Endothelial cell of umbilical vein (primary cell): ENCODE data around the gene GUCA2B. TPM values are rescaled to one million over a fixed set of nuclear protein-coding genes. Genes with fewer than 3 reads are reported as not detected.

Source experiments
- BruUV-seq: library from RNA; stranded (reverse); fragments of 400-500 nt; replicated peaks from 2 replicates; lab custom pipeline; 2021; lab: Mats Ljungman, UMichigan
- CTCF ChIA-PET: fragments of 300-600, 350-600 bp; sonication (Branson Sonifier 250); formaldehyde crosslinking; loops from one replicate; lab custom pipeline; 2021; ENCODE audit warnings: antibody characterized with exemption, inconsistent platforms; lab: Charles Lee
- POLR2A ChIA-PET: fragments of 300-600, 350-600 bp; sonication (Branson Sonifier 250); formaldehyde crosslinking; loops from one replicate; lab custom pipeline; 2021; ENCODE audit warnings: antibody characterized with exemption, inconsistent platforms; lab: Charles Lee
- DNase-seq: peaks from one replicate; pipeline ENCODE4 v3.0.0-alpha.2; 2011; ENCODE audit warnings: low read depth, low spot score
- FAIRE-seq: peaks from 2 replicates; lab custom pipeline; 2011; peaks lifted over from hg19 to GRCh38; lab: Jason Lieb, UNC
- H2AFZ ChIP-seq: 2 replicates; pipeline ENCODE4 v1.6.0; 2012; ENCODE audit warnings: low read depth, low read length, control low read depth, inconsistent platforms
- H3K27ac ChIP-seq: 2 replicates; pipeline ENCODE4 v1.5.1; 2011; ENCODE audit warnings: low read depth, mild to moderate bottlenecking, control low read depth, low read length, moderate library complexity; ENCODE audit not compliant: insufficient read depth
- H3K27me3 ChIP-seq, 2 experiments: 2 replicates each; pipeline versions ENCODE4 v1.6.0 to v1.6.1; 2011; ENCODE audit warnings: low read length in 2 of 2, mixed read lengths in 1 of 2; ENCODE audit not compliant: control insufficient read depth in 2 of 2, insufficient read depth in 2 of 2
- H3K36me3 ChIP-seq, 2 experiments: 2 replicates in 1 of 2; 3 replicates in 1 of 2; pipeline ENCODE4 v1.5.1; 2011; ENCODE audit warnings: low read length in 2 of 2, mild to moderate bottlenecking in 1 of 2, moderate library complexity in 1 of 2; ENCODE audit not compliant: control insufficient read depth in 2 of 2, insufficient read depth in 2 of 2; ENCODE audit errors: extremely low read depth in 1 of 2
- H3K4me1 ChIP-seq: 3 replicates; pipeline ENCODE4 v1.5.1; 2011; ENCODE audit warnings: mild to moderate bottlenecking, low read length; ENCODE audit not compliant: control insufficient read depth, insufficient read depth; ENCODE audit errors: extremely low read depth
- H3K4me2 ChIP-seq: 2 replicates; pipeline ENCODE4 v1.6.1; 2011; ENCODE audit warnings: low read length, control low read depth, mixed read lengths; ENCODE audit not compliant: insufficient read depth
- H3K4me3 ChIP-seq, 3 experiments: fragments of 200-600 bp in 1 of 3; sonication (generic), shearing (Covaris generic) in 1 of 3; replicated peaks in 1 of 3; 2 replicates each; pipeline ENCODE4 v1.5.1; 2011 to 2016; ENCODE audit warnings: control low read depth in 3 of 3, low read length in 3 of 3, mild to moderate bottlenecking in 2 of 3, inconsistent platforms in 1 of 3, low read depth in 1 of 3, moderate library complexity in 1 of 3; ENCODE audit not compliant: insufficient read depth in 1 of 3
- H3K79me2 ChIP-seq: 2 replicates; pipeline ENCODE4 v1.6.0; 2012; ENCODE audit warnings: low read length, inconsistent platforms; ENCODE audit not compliant: control insufficient read depth, insufficient read depth
- H3K9ac ChIP-seq: replicated peaks from 2 replicates; pipeline ENCODE3; 2011; ENCODE audit warnings: low read length, control low read depth; ENCODE audit not compliant: insufficient read depth; ENCODE audit errors: extremely low read depth
- H3K9me1 ChIP-seq: replicated peaks from 3 replicates; pipeline ENCODE4 v1.6.0; 2011; ENCODE audit warnings: mild to moderate bottlenecking, low read length; ENCODE audit not compliant: control insufficient read depth, insufficient read depth; ENCODE audit errors: extremely low read depth
- H3K9me3 ChIP-seq: replicated peaks from 2 replicates; pipeline ENCODE4 v1.5.1; 2012; ENCODE audit warnings: low read length, inconsistent platforms; ENCODE audit not compliant: control insufficient read depth, insufficient read depth
- H4K20me1 ChIP-seq: replicated peaks from 2 replicates; pipeline ENCODE3; 2011; ENCODE audit warnings: mild to moderate bottlenecking, low read length; ENCODE audit not compliant: control insufficient read depth, insufficient read depth; ENCODE audit errors: extremely low read depth
- EZH2 ChIP-seq: IDR thresholded peaks from 2 replicates; pipeline ENCODE4 v1.6.1; 2012; ENCODE audit warnings: borderline replicate concordance, low read depth, mild to moderate bottlenecking, moderate library complexity, low read length, inconsistent platforms; ENCODE audit not compliant: severe bottlenecking
- FOS ChIP-seq: IDR thresholded peaks from 2 replicates; pipeline ENCODE4 v1.6.1; 2011; ENCODE audit warnings: mild to moderate bottlenecking, low read length, moderate library complexity, borderline replicate concordance; ENCODE audit not compliant: insufficient read depth
- GATA2 ChIP-seq: IDR thresholded peaks from 2 replicates; pipeline ENCODE4 v1.7.0; 2011; ENCODE audit warnings: low read depth, mild to moderate bottlenecking, moderate library complexity, mixed read lengths, low read length; ENCODE audit not compliant: insufficient read length, insufficient read depth
- JUN ChIP-seq: IDR thresholded peaks from 2 replicates; pipeline ENCODE4 v1.6.1; 2011; ENCODE audit warnings: borderline replicate concordance, low read depth; ENCODE audit not compliant: insufficient read length, insufficient read depth
- MYC ChIP-seq: IDR thresholded peaks from one replicate; pipeline ENCODE4 v1.6.1; 2011; ENCODE audit warnings: mild to moderate bottlenecking, low read depth, low read length
- POLR2A ChIP-seq: IDR thresholded peaks from 2 replicates; pipeline ENCODE4 v1.6.1; 2012; ENCODE audit warnings: low read depth, mild to moderate bottlenecking, control low read depth, low read length
- POLR2AphosphoS5 ChIP-seq: IDR thresholded peaks from 2 replicates; pipeline ENCODE4 v1.6.1; 2012; ENCODE audit warnings: low read depth, mild to moderate bottlenecking, control low read depth, low read length, moderate library complexity; ENCODE audit not compliant: insufficient read depth
- dilution Hi-C: fragments of 300-500 bp; cut with MboI; formaldehyde crosslinking; loops from one replicate; pipeline ENCODE4 v1.15.0; 2019; ENCODE audit warnings: low sequenced_read_pairs; ENCODE audit not compliant: extremely low pct_ligation_motif_present
- intact Hi-C: fragments of 100-400 bp; cut with micrococcal nuclease; formaldehyde crosslinking; loops from one replicate; pipeline ENCODE4 v1.10.0; 2022
- polyA plus RNA-seq, 4 experiments: library from polyadenylated mRNA; depleted of rRNA in 3 of 4; stranded (reverse) in 3 of 4; unstranded in 1 of 4; fragments of >200 nt; gene quantifications; 2 replicates each; pipeline versions ENCODE4 v1.2.1 to v1.2.3, GENCODE V29; 2011 to 2012; ENCODE audit warnings: missing spikeins in 1 of 4
- total RNA-seq: library from RNA; stranded (reverse); gene quantifications from 2 replicates; pipeline ENCODE4 v1.2.3, GENCODE V29; 2021
- TF ChIP-seq, protein P1 (sequence below): IDR thresholded peaks from 2 replicates; pipeline ENCODE4 v1.6.1; 2011; ENCODE audit not compliant: insufficient read depth, insufficient read length
- TF ChIP-seq, protein P2 (sequence below), 2 donors: IDR thresholded peaks; 1 replicate in 1 of 2; 2 replicates in 1 of 2; pipeline ENCODE4 v1.5.1; 2011; ENCODE audit warnings: low read length in 2 of 2, mild to moderate bottlenecking in 2 of 2, moderate library complexity in 2 of 2, control low read depth in 1 of 2, inconsistent platforms in 1 of 2, low read depth in 1 of 2; ENCODE audit not compliant: insufficient read depth in 1 of 2; ENCODE audit errors: extremely low read depth in 1 of 2

GUCA2B gene
- total and polyA plus RNA-seq, 2 donors (not counting 3 experiments of a cell fraction or from before 2014, with no cell fraction given), result not detected

DNA sequence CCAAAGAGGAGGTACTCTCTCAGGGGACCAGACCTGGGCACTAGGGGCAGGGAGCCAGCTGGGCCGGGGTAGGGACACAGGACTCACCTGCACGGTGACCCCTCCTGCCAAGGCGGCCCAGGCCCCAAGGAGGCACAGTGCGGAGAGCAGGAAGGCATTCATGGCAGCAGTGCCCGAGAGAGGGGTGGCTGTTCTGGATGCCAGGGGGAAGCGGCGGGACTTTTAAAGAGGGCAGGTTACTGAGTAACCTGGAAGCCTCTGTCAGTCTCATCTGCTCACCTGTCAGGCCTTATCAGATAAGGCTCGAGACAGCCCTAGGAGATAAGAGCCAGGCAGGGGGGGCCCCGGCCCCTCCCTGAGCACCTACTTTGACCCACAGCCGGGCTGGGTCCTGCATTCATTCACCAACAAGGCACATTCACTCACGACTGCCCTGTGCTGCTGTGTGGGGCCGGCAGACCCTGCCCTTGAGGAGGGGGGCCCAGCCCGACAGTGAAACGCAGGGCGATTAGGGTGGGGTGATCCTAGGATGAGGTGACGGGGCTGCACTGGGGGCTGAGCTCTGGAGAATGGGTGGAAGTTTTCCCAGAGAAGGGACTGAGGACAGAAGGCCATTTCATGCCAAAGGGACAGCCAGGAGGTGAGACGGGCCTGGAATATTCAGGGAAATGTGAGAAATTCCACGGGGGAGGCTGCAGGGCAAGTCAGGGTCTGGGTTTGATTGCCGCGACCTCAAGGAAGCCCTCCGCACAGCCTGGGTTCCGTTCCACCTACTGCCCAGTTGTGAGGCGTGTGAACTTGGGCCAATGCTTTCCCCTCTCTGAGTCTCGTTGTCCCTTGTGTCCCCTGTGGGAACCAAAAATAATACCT lies 11.6 kb downstream of the GUCA2B start, which contains the start of gene GUCA2A:
GUCA2A (minus strand) TSS at position 195 of the 870 bp plus-strand sequence; CDS start at position 162, 33 bp downstream.
- no peak for FAIRE-seq
- DNase-seq, result no peak
- no peaks in the 10 kb centered on the region for H3K9me1 ChIP-seq
- no peaks in the 10 kb centered on the region for H4K20me1 ChIP-seq
- H3K9ac ChIP-seq, result no peak within 1 kb of the TSS
- H3K4me3 ChIP-seq, result no peak within 1 kb of the TSS
- dilution Hi-C loops, result no loop called here
- CTCF ChIA-PET, result interaction anchor here (0.8 to 3.4 kb wide), 4 partner anchors 8 to 590 kb away, joined by 3 to 31 read pairs (median 4); no protein-coding TSS in a partner anchor
- no peak for TF ChIP-seq GATA2
- TF ChIP-seq POLR2AphosphoS5, result no peak
- TF ChIP-seq, protein P1, sequence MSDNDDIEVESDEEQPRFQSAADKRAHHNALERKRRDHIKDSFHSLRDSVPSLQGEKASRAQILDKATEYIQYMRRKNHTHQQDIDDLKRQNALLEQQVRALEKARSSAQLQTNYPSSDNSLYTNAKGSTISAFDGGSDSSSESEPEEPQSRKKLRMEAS, result no peak
- no peak for TF ChIP-seq POLR2A
- no peak for TF ChIP-seq EZH2
- TF ChIP-seq JUN, result no peak
- no peak for TF ChIP-seq MYC
- TF ChIP-seq FOS, result no peak
- TF ChIP-seq, protein P2, sequence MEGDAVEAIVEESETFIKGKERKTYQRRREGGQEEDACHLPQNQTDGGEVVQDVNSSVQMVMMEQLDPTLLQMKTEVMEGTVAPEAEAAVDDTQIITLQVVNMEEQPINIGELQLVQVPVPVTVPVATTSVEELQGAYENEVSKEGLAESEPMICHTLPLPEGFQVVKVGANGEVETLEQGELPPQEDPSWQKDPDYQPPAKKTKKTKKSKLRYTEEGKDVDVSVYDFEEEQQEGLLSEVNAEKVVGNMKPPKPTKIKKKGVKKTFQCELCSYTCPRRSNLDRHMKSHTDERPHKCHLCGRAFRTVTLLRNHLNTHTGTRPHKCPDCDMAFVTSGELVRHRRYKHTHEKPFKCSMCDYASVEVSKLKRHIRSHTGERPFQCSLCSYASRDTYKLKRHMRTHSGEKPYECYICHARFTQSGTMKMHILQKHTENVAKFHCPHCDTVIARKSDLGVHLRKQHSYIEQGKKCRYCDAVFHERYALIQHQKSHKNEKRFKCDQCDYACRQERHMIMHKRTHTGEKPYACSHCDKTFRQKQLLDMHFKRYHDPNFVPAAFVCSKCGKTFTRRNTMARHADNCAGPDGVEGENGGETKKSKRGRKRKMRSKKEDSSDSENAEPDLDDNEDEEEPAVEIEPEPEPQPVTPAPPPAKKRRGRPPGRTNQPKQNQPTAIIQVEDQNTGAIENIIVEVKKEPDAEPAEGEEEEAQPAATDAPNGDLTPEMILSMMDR (IDR thresholded peaks at IDR 0.05; ENCODE audit: extremely low read depth in 1 of 2, insufficient read depth in 1 of 2, low read depth in 1 of 2, low read length in 2 of 2), result no peak
- H3K4me2 ChIP-seq, result no peak within 1 kb of the TSS
- no peaks in the 10 kb centered on the region for H3K79me2 ChIP-seq
- no peak within 1 kb of the TSS for H2AFZ ChIP-seq
- no TSS peak for BruUV-seq
- H3K4me1 ChIP-seq, result peaks cover 5% of the 10 kb centered on the region
- H3K9me3 ChIP-seq, result no peaks in the 10 kb centered on the region
- H3K27me3 ChIP-seq, result peaks cover 0 to 10% of the 10 kb centered on the region in 2 experiments
- H3K36me3 ChIP-seq, result no peaks in the 10 kb centered on the region
- intact Hi-C loops, result no loop called here
- H3K27ac ChIP-seq, result no peak within 1 kb of the TSS
- POLR2A ChIA-PET, result no interaction called here
